HCT116 (cell line): Measurements from ENCODE around the gene DHRSX. TPM values are rescaled to one million over a fixed set of nuclear protein-coding genes. Genes with fewer than 3 reads are reported as not detected.

Source experiments
- ATAC-seq: fragments of 200-7000 bp; cut with Tn5 transposase; 2 replicates; pipeline ENCODE4 v1.9.1; 2020; ENCODE audit warnings: mild to moderate bottlenecking, moderate library complexity
- BruUV-seq: library from RNA; stranded (reverse); fragments of 400-500 nt; replicated peaks from 2 replicates; lab custom pipeline; 2021; lab: Mats Ljungman, UMichigan
- CTCF ChIA-PET: fragments of 300-600 bp; sonication (Branson Sonifier 250); formaldehyde crosslinking; loops from one replicate; lab custom pipeline; 2021; ENCODE audit warnings: antibody characterized with exemption; lab: Charles Lee
- POLR2A ChIA-PET: fragments of 300-600, 350-600 bp; sonication (Branson Sonifier 250); formaldehyde crosslinking; loops from one replicate; lab custom pipeline; 2021; ENCODE audit warnings: antibody characterized with exemption; lab: Charles Lee
- RAD21 ChIA-PET, 2 experiments: fragments of 300-600 bp; sonication (Branson Sonifier 250); formaldehyde crosslinking; loops; one replicate each; lab custom pipeline; 2023; ENCODE audit warnings: low total read pairs in 2 of 2; ENCODE audit not compliant: uncharacterized antibody in 2 of 2, unreplicated experiment in 2 of 2, low non-redundant PET in 1 of 2; lab: Charles Lee
- DNase-seq: peaks from one replicate; pipeline ENCODE4 v3.0.0-alpha.2; 2010; ENCODE audit warnings: low read depth, low spot score
- H2AFZ ChIP-seq: fragments of 200-600 bp; shearing (Covaris generic), sonication (generic); 2 replicates; pipeline ENCODE4 v1.6.1; 2017; ENCODE audit warnings: low read depth, mixed run types, mixed read lengths, antibody characterized with exemption, low read length; ENCODE audit not compliant: poor library complexity, severe bottlenecking
- H3K27ac ChIP-seq: 2 replicates; pipeline ENCODE4 v1.5.1; 2012; ENCODE audit warnings: low read depth, low read length
- H3K27me3 ChIP-seq: fragments of 200-600 bp; sonication (generic); 2 replicates; pipeline ENCODE4 v1.6.1; 2016; ENCODE audit warnings: mixed run types, low read length, mixed read lengths; ENCODE audit not compliant: insufficient read depth
- H3K36me3 ChIP-seq, 2 experiments: fragments of 200-500 bp in 1 of 2; fragments of 200-600 bp in 1 of 2; sonication (Bioruptor generic) in 1 of 2; sonication (generic) in 1 of 2; 2 replicates each; pipeline versions ENCODE4 v1.5.1 to v1.6.1; 2014 to 2016; ENCODE audit warnings: low read length in 2 of 2, inconsistent platforms in 1 of 2, mixed read lengths in 1 of 2, mixed run types in 1 of 2; ENCODE audit not compliant: insufficient read depth in 2 of 2, control insufficient read depth in 1 of 2
- H3K4me1 ChIP-seq, 2 experiments: fragments of 200-600 bp in 1 of 2; sonication (generic) in 1 of 2; 2 replicates each; pipeline versions ENCODE4 v1.5.1 to v1.6.1; 2012 to 2017; ENCODE audit warnings: low read length in 2 of 2, inconsistent platforms in 1 of 2, mild to moderate bottlenecking in 1 of 2, mixed read lengths in 1 of 2, mixed run types in 1 of 2, moderate library complexity in 1 of 2; ENCODE audit not compliant: insufficient read depth in 2 of 2, control insufficient read depth in 1 of 2
- H3K4me2 ChIP-seq: fragments of 200-600 bp; sonication (generic); 2 replicates; pipeline ENCODE4 v1.6.1; 2017; ENCODE audit warnings: mixed run types, low read length, mixed read lengths
- H3K4me3 ChIP-seq, 2 experiments: fragments of 200-600 bp in 1 of 2; sonication (generic) in 1 of 2; replicated peaks in 1 of 2; 2 replicates each; pipeline ENCODE4 v1.5.1; 2011 to 2016; ENCODE audit warnings: low read length in 2 of 2, control low read depth in 1 of 2, low read depth in 1 of 2, mild to moderate bottlenecking in 1 of 2, mixed read lengths in 1 of 2, mixed run types in 1 of 2
- H3K79me2 ChIP-seq: fragments of 200-600 bp; sonication (generic); 2 replicates; pipeline ENCODE4 v1.6.1; 2017; ENCODE audit warnings: mild to moderate bottlenecking, mixed run types, low read length, moderate library complexity, mixed read lengths; ENCODE audit not compliant: insufficient read depth
- H3K9ac ChIP-seq: fragments of 200-600 bp; sonication (generic); 2 replicates; pipeline ENCODE4 v1.6.1; 2016; ENCODE audit warnings: low read length, mixed read lengths
- H3K9me2 ChIP-seq: fragments of 200-600 bp; sonication (generic), shearing (Covaris generic); 2 replicates; pipeline ENCODE4 v1.6.1; 2017; ENCODE audit warnings: mixed run types, mild to moderate bottlenecking, moderate library complexity; ENCODE audit not compliant: insufficient read depth
- H3K9me3 ChIP-seq, 2 experiments: fragments of 200-500 bp in 1 of 2; fragments of 200-600 bp in 1 of 2; sonication (Bioruptor generic) in 1 of 2; sonication (generic) in 1 of 2; 2 replicates each; pipeline ENCODE4 v1.6.1; 2014 to 2017; ENCODE audit warnings: low read length in 2 of 2, mixed read lengths in 2 of 2, inconsistent platforms in 1 of 2, low read depth in 1 of 2, mild to moderate bottlenecking in 1 of 2, mixed run types in 1 of 2, moderate library complexity in 1 of 2; ENCODE audit not compliant: control insufficient read depth in 1 of 2, insufficient read depth in 1 of 2
- H4K20me1 ChIP-seq: fragments of 200-600 bp; sonication (generic), shearing (Covaris generic); 2 replicates; pipeline ENCODE4 v1.6.1; 2017; ENCODE audit warnings: mixed run types, mild to moderate bottlenecking, moderate library complexity; ENCODE audit not compliant: insufficient read depth
- ATF3 ChIP-seq: IDR thresholded peaks from 2 replicates; pipeline ENCODE4 v1.6.1; 2012
- CBX3 ChIP-seq: IDR thresholded peaks from 2 replicates; pipeline ENCODE4 v1.6.1; 2012; ENCODE audit warnings: low read depth
- CEBPB ChIP-seq: IDR thresholded peaks from 2 replicates; pipeline ENCODE4 v1.6.1; 2012; ENCODE audit warnings: low read depth
- CTCF ChIP-seq, 3 experiments: fragments of 200-600 bp in 1 of 3; sonication (generic) in 1 of 3; IDR thresholded peaks in 2 of 3; conservative IDR thresholded peaks in 1 of 3; 2 replicates each; pipeline ENCODE4 v1.5.1; 2012 to 2017; ENCODE audit warnings: low read depth in 2 of 3, low read length in 2 of 3, antibody characterized with exemption in 1 of 3, borderline replicate concordance in 1 of 3, control low read depth in 1 of 3, mild to moderate bottlenecking in 1 of 3, mixed read lengths in 1 of 3, mixed run types in 1 of 3, moderate library complexity in 1 of 3; ENCODE audit not compliant: insufficient read depth in 1 of 3
- EZH2 ChIP-seq: fragments of 200-600 bp; sonication (generic); IDR thresholded peaks from 2 replicates; pipeline ENCODE4 v1.6.1; 2017; ENCODE audit warnings: antibody characterized with exemption, mixed run types
- EZH2phosphoT487 ChIP-seq: fragments of 200-600 bp; IDR thresholded peaks from 2 replicates; pipeline ENCODE4 v1.6.1; 2018; ENCODE audit warnings: antibody characterized with exemption, borderline replicate concordance
- FOSL1 ChIP-seq: IDR thresholded peaks from 2 replicates; pipeline ENCODE4 v1.6.1; 2012; ENCODE audit warnings: low read depth
- JUND ChIP-seq: IDR thresholded peaks from 2 replicates; pipeline ENCODE4 v1.6.1; 2012
- MAX ChIP-seq: IDR thresholded peaks from 2 replicates; pipeline ENCODE4 v1.6.1; 2012
- POLR2AphosphoS5 ChIP-seq: IDR thresholded peaks from 2 replicates; pipeline ENCODE4 v1.6.1; 2011; ENCODE audit warnings: mild to moderate bottlenecking, low read depth, low read length, moderate library complexity
- SP1 ChIP-seq: IDR thresholded peaks from 2 replicates; pipeline ENCODE4 v1.6.1; 2012; ENCODE audit warnings: low read depth
- SRF ChIP-seq: IDR thresholded peaks from 2 replicates; pipeline ENCODE4 v1.6.1; 2012; ENCODE audit warnings: low read depth
- YY1 ChIP-seq: IDR thresholded peaks from 2 replicates; pipeline ENCODE4 v1.6.1; 2011; ENCODE audit warnings: low read length, low read depth, moderate library complexity, mild to moderate bottlenecking; ENCODE audit not compliant: insufficient replicate concordance; ENCODE audit errors: extremely low read depth
- ZBTB33 ChIP-seq: IDR thresholded peaks from 2 replicates; pipeline ENCODE4 v1.6.1; 2011; ENCODE audit warnings: mild to moderate bottlenecking, low read length, moderate library complexity; ENCODE audit not compliant: insufficient replicate concordance; ENCODE audit errors: extremely low read depth
- ZFX ChIP-seq: fragments of 450-650 bp; IDR thresholded peaks from 2 replicates; pipeline ENCODE4 v1.6.1; 2017
- ZNF274 ChIP-seq: fragments of 200-500 bp; sonication (Bioruptor generic); IDR thresholded peaks from 2 replicates; pipeline ENCODE4 v1.6.1; 2014; ENCODE audit warnings: mild to moderate bottlenecking, low read depth, low read length, inconsistent platforms
- intact Hi-C: fragments of 100-400 bp; cut with micrococcal nuclease; formaldehyde crosslinking; loops from 2 replicates; pipeline ENCODE4 v1.10.0; 2022
- total RNA-seq: library from RNA; stranded (reverse); gene quantifications from one replicate; pipeline ENCODE4 v1.2.1, GENCODE V29; 2021; ENCODE audit not compliant: unreplicated experiment

DHRSX gene
- total RNA-seq, 1 experiment from 2014 or later = 11.9 TPM

GRCh38 chrX:2498781-2499302 lies 1.9 kb downstream of the DHRSX start:
- Histone ChIP-seq H3K4me2 (peak overlapping the region; percentile 75; the same call in 1 of the 2 replicates), H3K9ac (no peak overlapping the region), H3K27ac (no peak overlapping the region), H3K9me2 (no peaks in the 10 kb centered on the region), H3K27me3 (no peaks in the 10 kb centered on the region), H3K4me3 (no peak overlapping the region), H3K79me2 (peaks cover 61% of the 10 kb centered on the region), H3K36me3 (no peaks in the 10 kb centered on the region; a peak in 1 of 4 replicates), H4K20me1 (no peaks in the 10 kb centered on the region), H2AFZ (no peak overlapping the region), H3K9me3 (no peaks in the 10 kb centered on the region), H3K4me1 (peaks cover 3 to 6% of the 10 kb centered on the region in 2 experiments; a peak in 2 of 4 replicates)
- ChIA-PET RAD21 (no interaction called here), POLR2A (no interaction called here), CTCF (no interaction called here)
- intact Hi-C loops = no loop called here
- DNase-seq (no peak), ATAC-seq (no peak)
- no peak for TF ChIP-seq SRF
- TF ChIP-seq FOSL1 = no peak
- TF ChIP-seq MAX = no peak
- no peak for TF ChIP-seq JUND
- TF ChIP-seq ATF3 = no peak
- TF ChIP-seq CTCF (IDR thresholded peaks at IDR 0.05 in 2 of 3, conservative IDR thresholded peaks at IDR 0.05 in 1 of 3; ENCODE audit: borderline replicate concordance in 1 of 3, insufficient read depth in 1 of 3, low read depth in 2 of 3, low read length in 2 of 3) = no peak
- TF ChIP-seq CBX3 = no peak
- no peak for TF ChIP-seq ZFX
- TF ChIP-seq POLR2AphosphoS5 = no peak
- TF ChIP-seq EZH2phosphoT487 = no peak
- TF ChIP-seq ZBTB33 = no peak
- no peak for TF ChIP-seq CEBPB
- no peak for TF ChIP-seq ZNF274
- TF ChIP-seq EZH2 = no peak
- TF ChIP-seq YY1 = no peak
- no peak for TF ChIP-seq SP1
- TSS peak; percentile 53 for BruUV-seq
